Vagina (tissue), 2 donors: ENCODE measurements around the gene LACTBL1.

Experiments used
- POLR2A ChIP-seq, 2 donors: fragments of 450-650 bp; IDR thresholded peaks; one replicate each; pipeline ENCODE4 v1.6.1; 2017; ENCODE audit warnings: antibody characterized with exemption in 2 of 2, mild to moderate bottlenecking in 2 of 2, moderate library complexity in 2 of 2
- POLR2AphosphoS5 ChIP-seq, 2 donors: sonication (generic); formaldehyde crosslinking; IDR thresholded peaks; one replicate each; pipeline ENCODE4 v1.9.0; 2017; ENCODE audit warnings: antibody characterized with exemption in 2 of 2, mild to moderate bottlenecking in 2 of 2, low read depth in 1 of 2; ENCODE audit not compliant: insufficient read depth in 1 of 2

DNA sequence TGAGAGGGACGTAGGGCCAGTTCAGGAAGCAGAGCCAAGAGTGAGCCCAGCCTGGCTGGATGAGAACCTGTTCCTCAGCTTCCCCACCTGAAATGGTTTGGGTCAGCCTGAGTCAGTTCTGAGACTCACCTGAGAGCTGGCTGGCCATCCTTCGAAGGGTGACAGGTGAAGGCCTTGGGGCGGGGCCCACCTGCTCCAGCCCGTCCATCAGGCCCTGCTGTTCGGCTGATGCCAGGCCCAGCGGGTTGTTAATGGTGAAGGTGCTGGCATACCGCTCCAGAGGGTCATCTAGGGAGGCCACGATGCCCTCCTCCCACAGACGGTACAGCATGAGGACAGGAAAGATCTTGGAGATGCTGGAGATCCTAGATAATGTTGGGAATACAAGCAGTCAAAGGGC, 14.1 kb downstream of the LACTBL1 start:
- TF ChIP-seq POLR2AphosphoS5 (IDR thresholded peaks at IDR 0.05; ENCODE audit: insufficient read depth in 1 of 2, low read depth in 1 of 2) (no peak), POLR2A (IDR thresholded peaks at IDR 0.05) (no peak)
